Smooth muscle cell (in vitro differentiated cells): ENCODE measurements around the gene PPP1R14D. TPM values are rescaled to one million over a fixed set of nuclear protein-coding genes. Genes with fewer than 3 reads are reported as not detected.

Source experiments
- DNase-seq: peaks from one replicate; lab custom pipeline; 2025; ENCODE audit not compliant: unreplicated experiment; lab: John Stamatoyannopoulos, UW
- H2AFZ ChIP-seq: fragments of 200-600 bp; sonication (generic); 2 replicates; pipeline ENCODE4 v1.6.0; 2016; ENCODE audit warnings: antibody characterized with exemption, low read depth, mild to moderate bottlenecking
- H3F3A ChIP-seq: fragments of 200-600 bp; sonication (generic); 2 replicates; pipeline ENCODE4 v1.6.0; 2017; ENCODE audit warnings: antibody characterized with exemption, low read depth
- H3K27ac ChIP-seq: fragments of 200-600 bp; sonication (generic); 2 replicates; pipeline ENCODE4 v1.5.1; 2016; ENCODE audit warnings: low read depth, mild to moderate bottlenecking
- H3K27me3 ChIP-seq: fragments of 200-600 bp; sonication (generic); 2 replicates; pipeline ENCODE4 v1.6.1; 2016; ENCODE audit warnings: low read depth, mild to moderate bottlenecking
- H3K36me3 ChIP-seq: fragments of 200-600 bp; sonication (generic); 2 replicates; pipeline ENCODE4 v1.5.1; 2016; ENCODE audit warnings: low read depth
- H3K4me1 ChIP-seq: fragments of 200-600 bp; sonication (generic); 2 replicates; pipeline ENCODE4 v1.5.1; 2016; ENCODE audit warnings: low read depth
- H3K4me2 ChIP-seq: fragments of 200-600 bp; sonication (generic); 2 replicates; pipeline ENCODE4 v1.6.0; 2016; ENCODE audit warnings: mild to moderate bottlenecking
- H3K4me3 ChIP-seq: fragments of 200-600 bp; sonication (generic); 2 replicates; pipeline ENCODE4 v1.5.1; 2016; ENCODE audit warnings: mild to moderate bottlenecking
- H3K79me2 ChIP-seq: fragments of 200-600 bp; sonication (generic); 2 replicates; pipeline ENCODE4 v1.6.0; 2016; ENCODE audit warnings: low read depth, mild to moderate bottlenecking
- H3K9ac ChIP-seq: fragments of 200-600 bp; sonication (generic); 2 replicates; pipeline ENCODE4 v1.6.0; 2016; ENCODE audit warnings: low read depth
- H3K9me3 ChIP-seq: fragments of 200-600 bp; sonication (generic); replicated peaks from 2 replicates; pipeline ENCODE4 v1.5.1; 2016; ENCODE audit warnings: low read depth
- H4K20me1 ChIP-seq: fragments of 200-600 bp; sonication (generic); 2 replicates; pipeline ENCODE4 v1.6.0; 2016; ENCODE audit warnings: low read depth
- WGBS: methylation state at CpG from one replicate; pipeline ENCODE4 v1.1.7; 2016; ENCODE audit warnings: low lambda C conversion rate; 5-methylcytosine and 5-hydroxymethylcytosine counted together
- polyA plus RNA-seq: library from polyadenylated mRNA; unstranded; fragments of >200 nt; fragmentation: Nextera tagmentation; extraction: Ambion mirVana; gene quantifications from 2 replicates; pipeline ENCODE4 v1.2.1, GENCODE V29; 2016
- small RNA-seq: library from RNA; depleted of rRNA; stranded (forward); fragments of <200 nt; gene quantifications from one replicate; pipeline ENCODE3, GENCODE V24; 2014
- total RNA-seq: library from RNA; depleted of rRNA; stranded (reverse); fragments of >200 nt; gene quantifications from 2 replicates; pipeline ENCODE4 v1.2.3, GENCODE V29; 2014
- TF ChIP-seq, protein P1 (sequence below): fragments of 200-600 bp; sonication (generic); IDR thresholded peaks from 2 replicates; pipeline ENCODE4 v1.5.1; 2017; ENCODE audit warnings: borderline replicate concordance, mild to moderate bottlenecking, antibody characterized with exemption; ENCODE audit not compliant: insufficient read depth, poor library complexity, severe bottlenecking

The PPP1R14D gene
- total and polyA plus RNA-seq, 2 experiments from 2014 or later: not detected

DNA sequence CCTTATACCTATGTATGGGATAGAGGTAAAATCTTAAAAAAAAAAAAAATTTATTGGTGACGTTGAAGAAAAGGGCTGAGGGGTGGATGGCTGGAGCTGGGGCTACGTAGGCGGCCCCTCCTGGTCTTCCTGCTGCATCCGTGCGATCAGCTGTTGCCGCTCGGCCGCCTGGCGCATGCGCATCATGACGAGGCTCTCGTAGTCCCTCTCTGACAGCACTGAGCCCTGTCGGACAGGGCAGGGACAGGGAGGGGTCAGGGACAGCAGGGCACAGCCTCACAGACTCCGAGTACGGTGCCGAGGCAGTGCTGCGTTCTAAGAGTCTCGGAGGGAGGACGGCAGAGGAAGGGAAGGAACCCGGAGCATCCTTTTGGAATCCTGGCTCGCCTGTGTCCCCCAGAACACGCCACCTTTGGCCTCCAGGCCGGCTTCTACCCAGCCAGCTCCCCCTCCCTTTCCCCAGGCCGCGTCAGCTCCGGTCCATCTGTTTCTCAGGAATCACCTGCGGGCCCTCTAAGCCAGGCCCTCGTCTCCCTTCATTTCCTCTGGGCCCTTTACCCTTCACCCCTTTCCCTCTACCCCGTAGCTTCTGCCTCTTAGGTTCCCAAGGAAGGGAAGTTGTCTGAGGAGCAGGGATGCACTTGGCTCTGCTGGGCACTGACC, 60.5 kb downstream of the PPP1R14D start:
- H3K27me3 ChIP-seq: no peaks in the 10 kb centered on the region
- no peak overlapping the region for H2AFZ ChIP-seq
- no peak for DNase-seq
- no peaks in the 10 kb centered on the region for H3K36me3 ChIP-seq
- WGBS: 94% methylated on average over 28 of the region's 29 CpGs
- no peaks in the 10 kb centered on the region for H4K20me1 ChIP-seq
- H3K4me1 ChIP-seq: peaks cover 9% of the 10 kb centered on the region
- no peaks in the 10 kb centered on the region for H3K9me3 ChIP-seq
- H3K79me2 ChIP-seq: no peaks in the 10 kb centered on the region
- H3K4me2 ChIP-seq: no peak overlapping the region
- TF ChIP-seq, protein P1, sequence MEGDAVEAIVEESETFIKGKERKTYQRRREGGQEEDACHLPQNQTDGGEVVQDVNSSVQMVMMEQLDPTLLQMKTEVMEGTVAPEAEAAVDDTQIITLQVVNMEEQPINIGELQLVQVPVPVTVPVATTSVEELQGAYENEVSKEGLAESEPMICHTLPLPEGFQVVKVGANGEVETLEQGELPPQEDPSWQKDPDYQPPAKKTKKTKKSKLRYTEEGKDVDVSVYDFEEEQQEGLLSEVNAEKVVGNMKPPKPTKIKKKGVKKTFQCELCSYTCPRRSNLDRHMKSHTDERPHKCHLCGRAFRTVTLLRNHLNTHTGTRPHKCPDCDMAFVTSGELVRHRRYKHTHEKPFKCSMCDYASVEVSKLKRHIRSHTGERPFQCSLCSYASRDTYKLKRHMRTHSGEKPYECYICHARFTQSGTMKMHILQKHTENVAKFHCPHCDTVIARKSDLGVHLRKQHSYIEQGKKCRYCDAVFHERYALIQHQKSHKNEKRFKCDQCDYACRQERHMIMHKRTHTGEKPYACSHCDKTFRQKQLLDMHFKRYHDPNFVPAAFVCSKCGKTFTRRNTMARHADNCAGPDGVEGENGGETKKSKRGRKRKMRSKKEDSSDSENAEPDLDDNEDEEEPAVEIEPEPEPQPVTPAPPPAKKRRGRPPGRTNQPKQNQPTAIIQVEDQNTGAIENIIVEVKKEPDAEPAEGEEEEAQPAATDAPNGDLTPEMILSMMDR: no peak
- H3K4me3 ChIP-seq: no peak overlapping the region
- H3F3A ChIP-seq: peaks cover 7% of the 10 kb centered on the region
- no peak overlapping the region for H3K9ac ChIP-seq
- no peak overlapping the region for H3K27ac ChIP-seq

DNA sequence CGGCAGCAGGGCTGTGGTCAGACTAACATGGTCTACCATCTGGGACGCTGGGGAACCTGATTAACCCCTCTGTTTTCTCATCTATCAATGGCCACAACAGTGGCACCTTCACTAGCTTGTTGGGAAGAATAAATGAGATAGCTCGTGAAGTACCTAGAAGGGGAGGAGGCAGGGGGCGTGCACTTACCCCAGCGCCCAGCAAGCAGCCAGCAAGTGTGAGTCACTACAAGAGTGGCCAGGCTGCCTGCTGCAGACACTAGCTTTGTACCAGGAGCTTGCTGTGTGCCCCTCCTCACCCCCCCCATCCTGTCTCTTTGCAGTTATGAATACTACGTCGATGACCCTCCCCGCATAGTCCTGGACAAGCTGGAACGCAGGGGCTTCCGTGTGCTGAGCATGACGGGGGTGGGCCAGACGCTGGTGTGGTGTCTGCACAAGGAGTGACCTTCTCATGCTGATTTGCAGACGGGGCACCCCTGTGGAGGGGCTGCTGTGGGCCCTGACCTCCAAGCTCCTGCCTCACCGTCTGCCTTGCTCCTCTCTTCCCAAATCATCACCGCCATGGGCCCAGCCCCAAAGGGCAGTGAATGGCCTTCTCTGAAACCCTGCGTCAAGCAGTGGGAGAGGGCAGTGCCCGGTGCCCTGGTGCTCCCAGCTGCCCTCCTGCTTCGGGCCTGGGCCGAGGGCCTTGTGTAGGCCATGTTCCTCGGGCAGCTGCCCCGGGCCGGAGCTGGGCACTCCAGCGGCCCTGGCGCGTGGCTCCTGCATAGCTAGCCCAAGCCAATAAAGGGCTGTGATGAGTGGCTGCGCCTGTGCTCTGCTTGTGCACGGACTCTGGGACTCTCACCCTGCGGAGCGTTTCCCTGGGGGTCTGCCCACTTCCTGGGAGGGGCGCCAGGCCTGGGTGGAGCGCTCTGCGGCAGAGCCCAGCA, 61.3 kb downstream of the PPP1R14D start:
- no peaks in the 10 kb centered on the region for H3K79me2 ChIP-seq
- TF ChIP-seq, protein P1: no peak
- H3K27ac ChIP-seq: no peak overlapping the region
- H3K4me1 ChIP-seq: peaks cover 9% of the 10 kb centered on the region
- H3K9me3 ChIP-seq: no peaks in the 10 kb centered on the region
- 85% methylated on average over 32 of the region's 32 CpGs for WGBS
- H3K36me3 ChIP-seq: no peaks in the 10 kb centered on the region
- no peak overlapping the region for H3K9ac ChIP-seq
- DNase-seq: no peak
- H3K4me2 ChIP-seq: no peak overlapping the region
- H3K27me3 ChIP-seq: no peaks in the 10 kb centered on the region
- peaks cover 7% of the 10 kb centered on the region for H3F3A ChIP-seq
- no peaks in the 10 kb centered on the region for H4K20me1 ChIP-seq
- no peak overlapping the region for H3K4me3 ChIP-seq
- no peak overlapping the region for H2AFZ ChIP-seq

DNA sequence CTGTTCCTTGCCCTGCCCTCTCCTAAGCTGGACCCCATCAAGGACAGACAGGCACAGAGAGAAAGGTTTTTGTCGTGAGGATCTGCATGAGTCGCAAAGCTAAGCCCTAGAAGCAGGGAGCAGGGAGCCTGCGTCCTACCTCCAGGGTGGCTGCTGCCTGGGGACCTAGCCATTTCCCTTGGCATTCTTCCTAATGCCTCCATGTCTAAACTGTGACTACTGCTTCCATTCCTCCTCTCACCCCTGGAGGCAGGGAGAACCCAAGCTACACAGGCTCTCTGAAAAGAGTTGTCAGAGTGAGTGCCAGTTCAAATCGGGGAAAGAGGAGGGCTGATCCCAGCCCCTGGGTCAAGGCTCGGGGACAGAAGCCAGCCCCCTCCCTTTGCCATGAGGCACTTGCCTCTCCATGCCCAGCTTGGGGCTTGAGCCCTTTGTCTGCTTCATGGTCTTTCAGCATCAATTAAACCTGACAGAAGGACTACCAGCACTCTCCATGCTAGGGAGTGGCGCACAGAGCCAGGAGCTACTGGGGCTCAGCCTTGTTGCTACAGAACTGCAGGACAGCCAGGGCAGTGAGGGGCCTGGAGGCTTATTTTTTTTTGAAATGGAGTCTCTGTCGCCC, 62.2 kb downstream of the PPP1R14D start:
- no peak for DNase-seq
- Histone ChIP-seq H3F3A (peaks cover 7% of the 10 kb centered on the region), H3K9me3 (no peaks in the 10 kb centered on the region), H3K27ac (no peak overlapping the region), H3K4me1 (peaks cover 9% of the 10 kb centered on the region), H2AFZ (no peak overlapping the region), H3K9ac (no peak overlapping the region), H3K27me3 (no peaks in the 10 kb centered on the region), H3K79me2 (no peaks in the 10 kb centered on the region), H4K20me1 (no peaks in the 10 kb centered on the region), H3K4me3 (no peak overlapping the region), H3K36me3 (no peaks in the 10 kb centered on the region), H3K4me2 (no peak overlapping the region)
- TF ChIP-seq, protein P1: no peak
- WGBS: 75% methylated on average over 7 of the region's 7 CpGs

Small RNA genes within 50 kb of the gene (small RNA-seq; reads per million reads assigned to genes)
- gene AC025166.1: not detected

Other genes starting within 250 kb of the PPP1R14D start
- 7.2 and 10.8 TPM in 2 replicates for gene KNL1, start 234.5 kb downstream of the PPP1R14D start, total RNA-seq
- gene KNL1, start 234.5 kb downstream of the PPP1R14D start, polyA plus RNA-seq: 1.5 and 3.1 TPM in 2 replicates
- 9.2 and 9.7 TPM in 2 replicates for gene RAD51, start 133.5 kb downstream of the PPP1R14D start, total RNA-seq
- 10.7 and 15.2 TPM in 2 replicates for gene RAD51, start 133.5 kb downstream of the PPP1R14D start, polyA plus RNA-seq
- gene RMDN3, start 73.5 kb downstream of the PPP1R14D start, total RNA-seq: 11.0 and 12.8 TPM in 2 replicates
- gene RMDN3, start 73.5 kb downstream of the PPP1R14D start, polyA plus RNA-seq: 20.0 and 25.1 TPM in 2 replicates
- gene GCHFR, start 64.6 kb downstream of the PPP1R14D start, total RNA-seq: 9.1 and 12.4 TPM in 2 replicates
- gene GCHFR, start 64.6 kb downstream of the PPP1R14D start, polyA plus RNA-seq: 8.9 and 19.0 TPM in 2 replicates
- 0.09 and 0.63 TPM in 2 replicates for gene C15orf62, start 58.7 kb downstream of the PPP1R14D start, total RNA-seq
- 0.35 and 0.74 TPM in 2 replicates for gene C15orf62, start 58.7 kb downstream of the PPP1R14D start, polyA plus RNA-seq
- 16.5 and 18.1 TPM in 2 replicates for gene ZFYVE19, start 21.6 kb downstream of the PPP1R14D start, total RNA-seq
- gene ZFYVE19, start 21.6 kb downstream of the PPP1R14D start, polyA plus RNA-seq: 30.1 and 31.9 TPM in 2 replicates
- gene DNAJC17, start 21.2 kb downstream of the PPP1R14D start, total RNA-seq: 23.7 and 25.0 TPM in 2 replicates
- gene DNAJC17, start 21.2 kb downstream of the PPP1R14D start, polyA plus RNA-seq: 33.6 and 35.3 TPM in 2 replicates
- gene SPINT1, start 15.3 kb upstream of the PPP1R14D start, total RNA-seq: 47.0 and 76.5 TPM in 2 replicates
- 50.2 and 140 TPM in 2 replicates for gene SPINT1, start 15.3 kb upstream of the PPP1R14D start, polyA plus RNA-seq
- 2.9 and 3.3 TPM in 2 replicates for gene RHOV, start 45.5 kb upstream of the PPP1R14D start, total RNA-seq
- gene RHOV, start 45.5 kb upstream of the PPP1R14D start, polyA plus RNA-seq: 3.0 and 10.3 TPM in 2 replicates
- 14.2 and 15.4 TPM in 2 replicates for gene VPS18, start 65.7 kb upstream of the PPP1R14D start, total RNA-seq
- gene VPS18, start 65.7 kb upstream of the PPP1R14D start, polyA plus RNA-seq: 17.2 and 24.4 TPM in 2 replicates
- 0.04 TPM in 1 of 2 replicates, not detected in the other for gene DLL4, start 100.6 kb upstream of the PPP1R14D start, total RNA-seq
- 0.37 TPM in 1 of 2 replicates, not detected in the other for gene DLL4, start 100.6 kb upstream of the PPP1R14D start, polyA plus RNA-seq
- 25.2 and 29.6 TPM in 2 replicates for gene CHAC1, start 124.8 kb upstream of the PPP1R14D start, total RNA-seq
- gene CHAC1, start 124.8 kb upstream of the PPP1R14D start, polyA plus RNA-seq: 31.5 and 33.6 TPM in 2 replicates